ENCODE results near the gene CKMT1A. TPM values are rescaled to one million over a fixed set of nuclear protein-coding genes. Genes with fewer than 3 reads are reported as not detected.
"Not testable (repeated sequence)": the region's sequence is repeated elsewhere in the genome, so short reads cannot be mapped to it uniquely, and the experiment has no call there.

CKMT1A gene
- total RNA-seq, result 10 to 100 TPM in 1 of 4 donors, 1 to 10 TPM in 3; 3.8 to 14.8 (median 5.2) TPM

- H3K27me3 ChIP-seq; intact Hi-C loops (cut with DNase I); H3K36me3 ChIP-seq; DNase-seq; H3K4me3 ChIP-seq (replicated peaks in 1 of 3); H3K27ac ChIP-seq; H3K9me3 ChIP-seq; H3K4me1 ChIP-seq: not testable (repeated sequence)
- WGBS, 2 donors, result no CpG with 5 or more reads among the region's 43 CpGs
Observed at GRCh38 chr15:43693148-43694022, at the start of gene CKMT1A. Gene CKMT1A (plus strand): TSS chr15:43693859. CDS start chr15:43694051, 192 bp downstream.

GRCh38 chr15:43648649-43649429 is 44.8 kb upstream of the CKMT1A start, which contains the start of gene CATSPER2:
Gene CATSPER2 (minus strand): TSS chr15:43648844. CDS start chr15:43648061, 783 bp downstream.
- intact Hi-C loops (cut with DNase I), result no loop called here
- Histone ChIP-seq H3K4me1 (no peaks in the 10 kb centered on the region), H3K9me3 (no peaks in the 10 kb centered on the region), H3K36me3 (peaks cover 0 to 4% of the 10 kb centered on the region in 2 donors), H3K4me3 (replicated peaks in 1 of 3) (no peak within 1 kb of the TSS), H3K27me3 (no peaks in the 10 kb centered on the region), H3K27ac (no peak within 1 kb of the TSS)
- no peak for TF ChIP-seq CTCF (IDR thresholded peaks at IDR 0.05)
- TF ChIP-seq POLR2A (IDR thresholded peaks at IDR 0.05), result no peak
- no peak for DNase-seq
- WGBS, 2 donors, result 83 to 91% methylated on average over 63 to 78 of the region's 85 CpGs

- intact Hi-C loops (cut with DNase I); H3K4me3 ChIP-seq (replicated peaks in 1 of 3); H3K9me3 ChIP-seq; DNase-seq; H3K4me1 ChIP-seq; H3K36me3 ChIP-seq; H3K27me3 ChIP-seq; H3K27ac ChIP-seq: not testable (repeated sequence)
- 94 to 96% methylated on average over 7 to 16 of the region's 16 CpGs for WGBS, 2 donors
Observed at GRCh38 chr15:43649430-43649926, 44.2 kb upstream of the CKMT1A start.

- WGBS, 2 donors, result no CpG with 5 or more reads among the region's 10 CpGs
- intact Hi-C loops (cut with DNase I); H3K9me3 ChIP-seq; DNase-seq; H3K36me3 ChIP-seq; H3K27me3 ChIP-seq; H3K4me3 ChIP-seq (replicated peaks in 1 of 3); H3K4me1 ChIP-seq; H3K27ac ChIP-seq: not testable (repeated sequence)
Observed at GRCh38 chr15:43659727-43660126, 33.9 kb upstream of the CKMT1A start.

DNA sequence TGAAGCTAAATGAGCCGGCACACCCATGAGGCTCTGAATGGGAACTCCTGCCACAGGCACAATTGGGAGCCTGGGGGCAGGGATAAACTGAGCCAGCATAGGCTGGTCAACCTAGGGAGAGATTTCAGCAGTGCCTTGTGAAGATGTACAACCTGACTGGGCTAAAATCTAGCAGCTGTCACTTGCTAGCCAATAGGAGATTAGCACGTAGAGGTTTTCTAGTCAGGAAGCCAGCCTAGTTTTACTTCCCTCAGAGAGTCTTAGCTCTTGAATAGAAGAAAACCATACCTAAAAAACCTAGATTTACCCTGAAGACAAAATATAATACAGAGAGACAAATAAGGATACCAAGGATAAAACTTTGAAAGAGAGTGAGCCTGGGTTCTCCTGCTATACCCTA is 31.4 kb upstream of the CKMT1A start:
- H3K27ac ChIP-seq; intact Hi-C loops (cut with DNase I); H3K4me3 ChIP-seq (replicated peaks in 1 of 3); H3K27me3 ChIP-seq; H3K36me3 ChIP-seq; H3K9me3 ChIP-seq; DNase-seq; H3K4me1 ChIP-seq: not testable (repeated sequence)
- WGBS, 2 donors, result no CpG with 5 or more reads among the region's 2 CpGs

GRCh38 chr15:43663333-43663732 is 30.3 kb upstream of the CKMT1A start:
- H3K27me3 ChIP-seq; H3K4me3 ChIP-seq (replicated peaks in 1 of 3); intact Hi-C loops (cut with DNase I); H3K4me1 ChIP-seq; H3K9me3 ChIP-seq; DNase-seq; H3K36me3 ChIP-seq; H3K27ac ChIP-seq: not testable (repeated sequence)
- WGBS, 2 donors, result no CpG with 5 or more reads among the region's 8 CpGs

DNA sequence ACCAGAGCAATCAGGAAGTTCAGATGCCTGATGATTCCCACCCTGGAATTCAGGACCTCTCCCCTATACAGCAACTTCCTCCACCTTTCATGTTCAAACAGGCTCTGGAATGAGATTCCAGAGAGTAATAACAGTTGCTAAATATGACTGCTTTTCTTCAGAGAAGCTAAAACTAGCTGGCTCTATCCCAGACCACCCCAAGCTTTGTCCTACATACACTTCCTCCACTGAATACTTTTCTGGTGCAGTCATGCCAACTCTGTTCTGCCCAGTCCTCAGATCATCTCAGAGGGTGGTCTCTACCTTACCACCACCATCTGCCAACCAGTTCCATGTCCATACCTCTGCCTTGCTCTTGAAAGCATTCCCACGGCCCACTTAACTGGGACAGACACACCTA is 27.5 kb upstream of the CKMT1A start:
- intact Hi-C loops (cut with DNase I); H3K9me3 ChIP-seq; H3K27ac ChIP-seq; DNase-seq; H3K4me3 ChIP-seq (replicated peaks in 1 of 3); H3K4me1 ChIP-seq; H3K27me3 ChIP-seq; H3K36me3 ChIP-seq: not testable (repeated sequence)
- WGBS, 2 donors, result no CpG with 5 or more reads among the region's 1 CpG

DNA sequence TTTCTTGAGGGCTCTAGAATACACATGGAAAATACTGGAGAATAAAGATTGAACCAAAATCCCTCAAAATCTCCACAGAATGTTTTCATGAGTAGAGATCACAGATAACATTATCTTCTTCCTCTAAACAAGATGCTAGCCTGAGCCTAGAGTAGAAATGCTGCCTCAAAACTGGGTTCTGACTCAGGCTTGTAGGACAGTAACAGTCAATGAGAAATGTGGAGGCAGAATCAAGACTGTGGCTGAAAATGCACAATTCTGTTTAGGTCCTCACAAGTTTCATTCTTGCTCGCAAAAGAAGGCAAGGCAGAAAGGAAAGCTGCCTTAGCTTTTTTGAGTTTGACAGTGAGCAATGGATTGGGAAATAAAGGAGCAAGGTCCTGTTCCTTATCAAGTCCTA is 19.5 kb upstream of the CKMT1A start:
- H3K36me3 ChIP-seq; H3K4me3 ChIP-seq (replicated peaks in 1 of 3); H3K27ac ChIP-seq; H3K4me1 ChIP-seq; intact Hi-C loops (cut with DNase I); H3K27me3 ChIP-seq; DNase-seq; H3K9me3 ChIP-seq: not testable (repeated sequence)
- WGBS, 2 donors, result no CpG with 5 or more reads among the region's 1 CpG

- intact Hi-C loops (cut with DNase I); H3K27me3 ChIP-seq; H3K4me3 ChIP-seq (replicated peaks in 1 of 3): not testable (repeated sequence)
Observed at GRCh38 chr15:43689604-43690301, 3.9 kb upstream of the CKMT1A start.

DNA sequence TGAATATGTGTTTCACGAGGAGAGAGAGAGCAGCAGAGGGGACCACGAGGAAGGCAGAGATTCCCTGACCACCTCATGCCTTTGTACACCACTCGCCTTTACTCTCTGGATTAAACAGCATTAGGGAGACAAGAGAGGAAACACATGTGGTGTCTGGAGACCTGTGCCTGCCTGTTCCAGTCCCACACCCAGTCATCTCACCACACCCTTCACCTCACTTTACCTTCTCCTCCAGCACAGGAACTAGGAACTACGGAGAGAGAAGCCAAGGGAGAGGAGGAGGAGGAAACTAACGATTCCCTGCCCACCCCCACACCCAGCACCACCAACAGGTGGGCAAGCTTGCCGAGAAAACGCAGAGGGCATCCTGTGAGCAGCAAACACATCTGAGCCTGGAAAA is 980 bp upstream of the CKMT1A start:
- H3K27me3 ChIP-seq; H3K27ac ChIP-seq; H3K36me3 ChIP-seq; DNase-seq; intact Hi-C loops (cut with DNase I); H3K4me3 ChIP-seq (replicated peaks in 1 of 3); H3K9me3 ChIP-seq; H3K4me1 ChIP-seq: not testable (repeated sequence)
- no CpG with 5 or more reads among the region's 7 CpGs for WGBS, 2 donors

More at GRCh38 chr15:43689604-43690301, 3.9 kb upstream of the CKMT1A start:
- DNase-seq, H3K27ac ChIP-seq, H3K9me3 ChIP-seq, H3K4me1 ChIP-seq, H3K36me3 ChIP-seq: not testable (repeated sequence)
- WGBS, 2 donors, result no CpG with 5 or more reads among the region's 54 CpGs
